Hematopoietic multipotent progenitor cell (in vitro differentiated cells): ENCODE results near the gene TPMT. TPM values are rescaled to one million over a fixed set of nuclear protein-coding genes. Genes with fewer than 3 reads are reported as not detected.

Source experiments
- DNase-seq, 3 donors: peaks; one replicate each; pipeline ENCODE4 v3.0.0-alpha.2; 2011 to 2015; ENCODE audit warnings: low read depth in 2 of 3, low spot score in 2 of 3
- total RNA-seq: library from RNA; depleted of rRNA; stranded (reverse); fragments of >200 nt; gene quantifications from one replicate; pipeline ENCODE4 v1.2.3, GENCODE V29; 2012

The TPMT gene
- total RNA-seq, 1 donor: 4.6 TPM

DNA sequence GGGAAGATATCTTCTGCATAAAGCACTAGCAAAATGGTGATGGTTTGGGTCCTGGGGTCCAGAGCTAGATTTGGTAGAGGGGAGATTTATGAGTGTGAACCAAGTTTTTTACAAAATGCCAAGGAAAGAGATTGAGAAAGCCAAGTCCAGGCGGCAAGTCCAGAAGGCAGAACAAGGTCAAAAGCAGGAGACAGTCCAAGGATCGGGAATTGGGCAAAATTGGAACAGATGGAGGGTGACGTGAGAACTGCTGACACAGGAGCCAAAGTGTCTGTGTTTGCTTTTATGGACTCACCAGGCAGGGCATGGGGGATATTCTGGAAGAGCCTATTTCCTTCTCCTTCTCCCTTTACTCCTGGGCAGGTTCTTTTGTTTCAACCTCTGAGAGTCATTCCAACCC, 36.5 kb downstream of the TPMT start:
- no peak for DNase-seq

- no peak for DNase-seq
Measured at GRCh38 chr6:18117136-18117535, 37.7 kb downstream of the TPMT start.

- DNase-seq: no peak
Measured at GRCh38 chr6:18115356-18115755, 39.5 kb downstream of the TPMT start.

- no peak for DNase-seq
Measured at GRCh38 chr6:18110162-18110561, 44.7 kb downstream of the TPMT start.

DNA sequence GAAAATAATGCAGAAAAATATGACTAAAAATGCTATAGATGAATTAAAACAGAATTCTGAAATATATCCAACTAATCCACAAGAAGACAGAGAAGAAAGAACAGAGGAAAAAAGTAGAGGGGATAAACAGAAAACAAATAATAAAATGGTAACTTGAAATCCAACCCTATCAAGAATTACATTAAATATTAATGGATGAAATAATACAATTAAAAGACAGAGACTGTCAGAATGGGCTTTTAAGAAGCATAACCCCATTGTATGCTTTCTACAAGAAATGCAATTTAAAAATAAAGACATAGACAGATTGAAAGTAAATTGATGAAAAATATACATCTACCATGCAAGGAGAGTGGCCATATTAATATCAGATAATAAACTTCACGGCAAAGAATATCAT, 47.8 kb downstream of the TPMT start:
- DNase-seq: no peak

- DNase-seq: peak in 1 of 3 donors; percentile 21
Measured at GRCh38 chr6:18102783-18103509, 51.9 kb downstream of the TPMT start.

DNA sequence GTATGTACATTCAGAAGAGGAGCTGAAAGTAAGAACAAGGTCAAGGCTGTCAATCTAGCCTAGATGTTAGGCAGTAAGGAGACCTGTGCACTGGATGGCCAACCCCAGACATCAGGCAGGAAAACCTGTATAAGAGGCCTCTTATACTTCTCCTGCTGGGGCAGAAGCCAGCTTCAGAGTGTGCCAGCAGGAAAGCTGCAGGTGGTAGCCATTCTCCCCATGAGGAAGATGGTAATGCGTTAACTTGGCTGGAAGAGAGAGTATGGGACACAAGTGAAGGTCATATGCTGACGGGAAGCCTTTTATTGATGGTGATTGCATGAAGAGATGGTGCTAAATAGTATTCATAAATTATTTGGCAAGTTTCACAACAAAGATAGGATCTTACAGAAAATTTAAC, 53.0 kb downstream of the TPMT start:
- no peak for DNase-seq

GRCh38 chr6:18101271-18101670, 53.6 kb downstream of the TPMT start:
- no peak for DNase-seq

DNA sequence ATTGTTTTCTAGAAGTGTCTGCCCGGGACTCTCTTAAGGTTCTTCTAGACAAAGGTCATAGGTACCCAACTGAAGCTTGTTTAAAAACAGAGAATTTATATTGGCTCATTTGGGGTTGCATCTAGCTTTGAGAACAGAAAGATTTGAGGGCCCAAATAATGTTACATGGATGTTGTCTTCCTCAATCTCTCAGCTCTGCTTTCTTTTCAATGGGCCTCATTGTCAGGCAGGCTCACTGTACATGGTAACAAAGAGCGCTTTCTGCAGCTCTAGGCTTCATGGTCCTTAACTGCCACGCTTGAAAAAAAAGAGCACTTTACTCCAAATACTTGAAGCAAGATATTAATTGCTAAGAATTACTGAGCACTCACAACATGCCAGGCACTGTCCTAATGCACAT, 54.6 kb downstream of the TPMT start:
- DNase-seq: no peak

- no peak for DNase-seq
Measured at GRCh38 chr6:18099511-18099910, 55.4 kb downstream of the TPMT start.

DNA sequence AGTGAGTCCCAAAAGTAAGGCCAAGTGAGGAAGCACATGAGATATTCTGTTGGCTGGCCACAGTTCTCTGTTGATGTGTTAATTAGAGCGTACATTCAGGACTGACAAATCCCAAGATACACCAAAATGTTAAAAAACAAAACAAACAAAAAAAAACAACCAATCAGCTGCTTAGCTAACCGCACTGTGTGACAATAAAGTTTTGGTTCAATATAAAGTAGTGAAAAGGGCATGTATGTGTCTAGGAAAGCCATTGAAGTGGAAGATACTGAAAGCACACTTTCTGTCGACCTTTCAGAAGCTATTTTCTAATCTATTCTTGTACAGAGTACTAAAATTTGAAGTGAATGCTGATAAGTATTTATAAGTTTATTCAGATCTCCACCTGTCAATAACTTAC, 58.5 kb downstream of the TPMT start:
- no peak for DNase-seq

- DNase-seq: no peak
Measured at GRCh38 chr6:18091382-18091781, 63.5 kb downstream of the TPMT start.

DNA sequence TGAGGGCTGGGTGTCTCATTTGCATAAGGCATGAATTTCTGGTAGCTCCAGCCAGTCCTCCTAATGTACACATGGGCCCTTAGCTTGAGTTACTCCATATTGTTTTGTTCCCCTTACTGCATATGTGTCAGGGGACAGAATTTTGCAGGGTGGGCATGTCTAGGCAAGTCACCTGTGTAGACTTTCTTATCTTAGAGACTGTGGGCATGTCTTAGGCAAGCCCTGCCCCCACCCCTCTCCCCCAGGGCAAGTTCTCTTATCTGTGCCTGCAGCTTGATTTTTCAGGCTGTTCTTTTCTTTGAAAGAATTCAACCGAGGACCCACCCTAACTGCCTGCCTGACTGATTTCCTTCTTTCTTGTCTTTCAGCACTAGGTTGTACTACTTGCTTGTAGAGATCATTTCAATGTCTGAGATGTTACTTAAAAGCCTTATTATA, 64.5 kb downstream of the TPMT start:
- DNase-seq: no peak

DNA sequence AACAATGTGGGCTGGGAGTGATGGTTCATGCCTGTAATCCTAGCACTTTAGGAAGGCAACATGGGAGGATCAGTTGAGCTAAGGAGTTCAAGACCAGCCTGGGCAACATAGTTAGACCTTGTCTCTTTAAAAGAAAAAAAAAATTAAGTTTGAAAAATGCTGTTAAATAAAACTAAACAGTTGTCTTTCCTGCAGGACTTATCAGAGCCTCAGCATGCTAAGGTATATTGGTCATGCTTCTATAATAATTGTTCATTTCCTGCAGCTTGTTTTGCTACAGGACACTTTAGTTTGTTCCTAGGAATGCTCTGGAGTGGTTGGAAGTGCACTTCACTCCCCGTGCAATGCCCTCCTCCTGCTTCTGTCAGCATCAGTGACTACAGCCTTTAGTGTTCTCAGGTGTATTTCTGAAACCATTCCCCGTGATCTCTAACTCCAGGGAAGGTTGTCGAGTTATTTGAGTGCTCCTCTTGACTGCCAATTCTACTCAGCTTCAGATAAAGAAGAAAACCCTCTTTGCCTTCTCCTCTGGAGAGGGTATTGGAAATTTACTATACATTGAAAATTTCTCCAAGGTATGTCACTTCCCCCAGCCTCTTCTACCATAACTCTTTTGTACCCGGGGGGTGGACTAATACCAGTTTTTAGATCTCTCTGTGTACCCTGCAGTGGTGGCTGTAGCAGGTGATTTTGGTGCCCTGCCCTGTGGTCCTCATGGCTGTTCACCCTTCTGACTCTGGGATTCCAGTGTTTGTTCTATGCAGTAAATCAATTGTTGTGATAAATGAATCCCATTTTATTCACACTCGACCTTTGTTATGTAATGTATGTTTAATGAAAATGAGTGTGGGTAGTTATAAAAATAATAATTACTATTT, 66.2 kb downstream of the TPMT start:
- DNase-seq: no peak

DNA sequence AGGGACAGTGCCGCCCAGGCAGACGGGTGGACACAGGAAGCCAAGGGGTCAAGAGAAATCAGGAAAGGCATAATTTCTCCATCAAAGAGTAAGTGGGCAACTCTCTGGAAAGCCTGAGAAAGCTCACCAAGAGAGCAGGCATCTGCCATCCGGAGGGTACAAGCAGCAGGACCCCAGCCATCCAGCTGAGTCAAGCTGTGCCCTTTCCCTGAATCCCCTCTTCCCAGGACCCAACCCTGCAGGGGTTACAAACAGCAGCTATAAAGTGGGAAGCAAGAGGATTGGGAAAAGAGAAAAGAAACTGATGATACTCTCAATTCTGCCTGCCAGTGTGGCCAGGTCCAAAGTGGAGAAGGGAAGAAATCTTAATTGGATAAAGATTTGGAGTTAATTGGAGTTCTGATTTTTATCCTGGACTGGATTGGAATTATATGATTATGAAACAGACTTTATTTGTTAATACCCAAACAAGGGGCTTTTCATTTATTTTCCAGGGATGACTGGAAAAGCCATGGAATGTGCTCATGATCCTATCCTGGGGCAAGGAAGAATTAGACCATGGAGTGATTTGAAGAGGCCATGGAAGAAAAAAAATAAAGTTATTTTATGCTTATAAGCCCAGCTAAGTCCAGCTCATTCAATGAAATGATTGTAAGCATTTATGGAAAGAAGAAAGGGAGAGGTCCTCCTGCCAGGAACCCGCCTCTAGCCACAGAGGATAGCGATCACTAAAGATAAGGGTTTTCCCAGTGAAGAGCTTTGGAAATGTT, 67.3 kb downstream of the TPMT start:
- no peak for DNase-seq

DNA sequence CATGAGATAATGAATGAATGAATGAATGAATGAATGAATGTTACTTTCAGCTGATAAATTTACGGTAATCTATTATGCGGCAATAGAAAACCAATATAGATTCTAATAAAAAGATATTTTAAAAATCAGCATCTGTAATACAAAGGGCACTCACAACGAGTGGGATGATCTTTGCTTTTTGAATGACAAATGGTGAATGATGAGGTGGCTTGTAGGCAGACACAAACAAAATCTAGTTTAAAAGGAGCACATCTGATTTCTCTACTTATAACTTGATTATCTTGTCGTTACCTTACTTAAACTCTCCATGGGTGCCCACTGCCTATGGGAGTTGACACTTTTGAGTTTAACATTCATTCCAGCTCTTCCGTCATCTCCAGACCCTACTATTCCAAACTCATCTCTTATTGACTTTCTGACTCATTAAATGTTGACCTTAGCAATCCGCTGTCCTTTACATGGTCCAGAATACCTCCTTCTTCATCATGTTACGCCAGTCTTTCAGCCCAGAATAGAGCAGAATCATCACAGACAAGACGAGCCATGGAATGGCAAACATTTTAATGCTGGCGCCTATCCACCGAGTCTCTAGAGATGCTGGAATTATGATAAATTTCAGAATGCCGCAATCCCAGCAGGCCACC, 73.7 kb downstream of the TPMT start:
- DNase-seq: no peak

DNA sequence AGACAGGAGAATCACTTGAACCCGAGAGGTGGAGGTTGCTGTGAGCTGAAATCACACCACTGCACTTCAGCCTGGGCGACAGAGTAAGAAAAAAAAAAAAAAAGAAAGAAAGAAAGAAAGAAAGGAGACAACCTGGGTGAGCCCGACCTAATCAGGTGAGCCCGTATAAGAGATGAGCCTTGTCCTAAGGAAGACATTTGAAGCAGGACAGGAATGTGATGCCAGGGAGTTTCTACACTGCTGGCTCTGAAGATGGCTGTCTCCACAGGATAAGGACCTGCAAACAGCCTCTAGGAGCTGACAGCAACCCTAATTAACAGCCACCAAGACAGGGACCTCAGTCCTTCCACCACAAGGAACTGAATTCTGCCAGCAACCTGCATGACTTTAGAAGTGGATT, 74.3 kb downstream of the TPMT start:
- no peak for DNase-seq

DNA sequence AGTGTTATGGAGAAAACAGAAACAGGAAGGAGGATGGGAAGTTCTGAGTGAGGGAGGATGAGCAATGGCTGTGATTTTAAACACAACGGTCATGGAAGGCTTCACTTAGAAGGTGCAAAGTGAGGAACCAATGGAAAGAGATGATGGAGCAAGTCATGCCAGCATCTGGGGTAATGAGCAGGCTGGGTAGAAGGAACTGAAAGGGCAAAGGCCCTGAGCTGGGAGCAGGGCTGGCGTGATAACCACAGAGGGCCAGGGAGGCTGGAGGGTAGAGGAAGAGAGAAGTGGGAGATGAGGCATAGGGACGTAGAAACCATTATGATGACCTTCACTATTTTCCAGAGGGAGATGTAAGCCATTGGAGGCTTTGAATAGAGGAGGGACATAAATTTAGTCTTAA, 76.0 kb downstream of the TPMT start:
- no peak for DNase-seq
